GM12878 (cell line): Measurements from ENCODE around the gene C1QTNF7. TPM values are rescaled to one million over a fixed set of nuclear protein-coding genes. Genes with fewer than 3 reads are reported as not detected.
A peak's percentile ranks its signal among the peaks of the same experiment; 100 is the strongest.

Experiments
- ATAC-seq: fragments of 200-7000 bp; cut with Tn5 transposase; 3 replicates; pipeline ENCODE4 v1.9.1; 2020; ENCODE audit warnings: mild to moderate bottlenecking, moderate library complexity
- BruUV-seq: library from RNA; stranded (reverse); fragments of 400-500 nt; replicated peaks from 2 replicates; lab custom pipeline; 2021; lab: Mats Ljungman, UMichigan
- CTCF ChIA-PET: fragments of 300-600 bp; sonication (Branson Sonifier 250); formaldehyde crosslinking; extraction: SDS; loops from one replicate; lab custom pipeline; 2021; ENCODE audit warnings: inconsistent platforms; lab: Yijun Ruan, JAX
- POLR2A ChIA-PET: fragments of 350-600 bp; formaldehyde crosslinking; extraction: SDS; loops from one replicate; lab custom pipeline; 2021; ENCODE audit warnings: inconsistent platforms; lab: Charles Lee
- RAD21 ChIA-PET: fragments of 300-600 bp; sonication (Branson Sonifier 250); formaldehyde crosslinking; loops from one replicate; lab custom pipeline; 2023; ENCODE audit warnings: antibody characterized with exemption; ENCODE audit not compliant: unreplicated experiment; lab: Charles Lee
- SMC1A ChIA-PET: fragments of 300-600 bp; sonication (Branson Sonifier 250); formaldehyde crosslinking; loops from one replicate; lab custom pipeline; 2023; ENCODE audit not compliant: unreplicated experiment, uncharacterized antibody; lab: Charles Lee
- DNase-seq: peaks from one replicate; pipeline ENCODE4 v3.0.0-alpha.2; 2011; ENCODE audit warnings: low read depth, low spot score
- FAIRE-seq: peaks from 3 replicates; lab custom pipeline; 2011; peaks lifted over from hg19 to GRCh38; lab: Jason Lieb, UNC
- H2AFZ ChIP-seq: 2 replicates; pipeline ENCODE4 v1.6.0; 2011; ENCODE audit warnings: low read depth, low read length, control low read depth; ENCODE audit not compliant: control insufficient read depth
- H3K27ac ChIP-seq: 2 replicates; pipeline ENCODE4 v1.5.1; 2011; ENCODE audit warnings: control low read depth; ENCODE audit not compliant: control insufficient read depth, insufficient read depth
- H3K27me3 ChIP-seq, 2 experiments: replicated peaks in 1 of 2; 2 replicates each; pipeline versions ENCODE4 v1.6.0 to v1.6.1; 2011; ENCODE audit warnings: low read length in 1 of 2; ENCODE audit not compliant: control insufficient read depth in 2 of 2, insufficient read depth in 2 of 2
- H3K36me3 ChIP-seq, 2 experiments: 2 replicates each; pipeline ENCODE4 v1.5.1; 2011; ENCODE audit warnings: low read length in 1 of 2; ENCODE audit not compliant: control insufficient read depth in 2 of 2, insufficient read depth in 2 of 2
- H3K4me1 ChIP-seq: 2 replicates; pipeline ENCODE4 v1.6.1; 2011; ENCODE audit warnings: mild to moderate bottlenecking, low read length, moderate library complexity, mixed read lengths; ENCODE audit not compliant: control insufficient read depth, insufficient read depth
- H3K4me2 ChIP-seq: 2 replicates; pipeline ENCODE4 v1.6.0; 2011; ENCODE audit warnings: control low read depth; ENCODE audit not compliant: control insufficient read depth, insufficient read depth
- H3K4me3 ChIP-seq: fragments of 200-600 bp; sonication (generic); 2 replicates; pipeline ENCODE4 v1.5.1; 2016
- H3K79me2 ChIP-seq: 2 replicates; pipeline ENCODE4 v1.6.0; 2011; ENCODE audit warnings: low read length; ENCODE audit not compliant: control insufficient read depth, insufficient read depth
- H3K9ac ChIP-seq: 2 replicates; pipeline ENCODE4 v1.8.0; 2011; ENCODE audit warnings: low read length, control low read depth, mixed read lengths; ENCODE audit not compliant: control insufficient read depth, insufficient read depth
- H3K9me3 ChIP-seq: replicated peaks from 3 replicates; pipeline ENCODE4 v1.5.1; 2011; ENCODE audit warnings: mild to moderate bottlenecking, low read length; ENCODE audit not compliant: control insufficient read depth, insufficient read depth
- H4K20me1 ChIP-seq: 2 replicates; pipeline ENCODE4 v1.6.0; 2011; ENCODE audit not compliant: control insufficient read depth, insufficient read depth
- BHLHE40 ChIP-seq, 2 experiments: fragments of 450-650 bp in 1 of 2; IDR thresholded peaks; 2 replicates each; pipeline ENCODE4 v1.6.1; 2011 to 2017; ENCODE audit warnings: low read depth in 2 of 2, borderline replicate concordance in 1 of 2, improper control_type of control experiment in 1 of 2, low read length in 1 of 2, mild to moderate bottlenecking in 1 of 2
- KDM1A ChIP-seq: fragments of 200-600 bp; sonication (generic); IDR thresholded peaks from 2 replicates; pipeline ENCODE4 v1.6.1; 2016; ENCODE audit warnings: borderline replicate concordance
- MEF2A ChIP-seq: IDR thresholded peaks from 2 replicates; pipeline ENCODE4 v1.6.1; 2011; ENCODE audit warnings: low read depth, mild to moderate bottlenecking, low read length, moderate library complexity; ENCODE audit not compliant: insufficient read depth
- MXI1 ChIP-seq: fragments of 150-350 bp; IDR thresholded peaks from 2 replicates; pipeline ENCODE4 v1.6.1; 2011; ENCODE audit warnings: low read depth, mild to moderate bottlenecking, inconsistent platforms, low read length, improper control_type of control experiment
- PAX8 ChIP-seq: fragments of 450-650 bp; IDR thresholded peaks from 2 replicates; pipeline ENCODE4 v1.6.1; 2017; ENCODE audit warnings: mild to moderate bottlenecking, moderate library complexity
- RAD21 ChIP-seq: IDR thresholded peaks from 2 replicates; pipeline ENCODE4 v1.6.1; 2011; ENCODE audit warnings: mild to moderate bottlenecking, low read depth, low read length, moderate library complexity; ENCODE audit not compliant: insufficient read depth
- SMAD1 ChIP-seq: fragments of 450-650 bp; IDR thresholded peaks from 2 replicates; pipeline ENCODE4 v1.6.1; 2018; ENCODE audit warnings: mild to moderate bottlenecking, low read depth; ENCODE audit not compliant: partially characterized antibody
- STAT3 ChIP-seq: IDR thresholded peaks from 2 replicates; pipeline ENCODE4 v1.6.1; 2011; ENCODE audit warnings: low read depth, low read length, improper control_type of control experiment
- YY1 ChIP-seq: IDR thresholded peaks from 2 replicates; pipeline ENCODE4 v1.6.1; 2011; ENCODE audit warnings: low read depth, mild to moderate bottlenecking, low read length
- ZBED1 ChIP-seq: IDR thresholded peaks from 2 replicates; pipeline ENCODE4 v1.6.1; 2016; ENCODE audit warnings: borderline replicate concordance
- WGBS: methylation state at CpG from one replicate; pipeline ENCODE4 v1.1.6; 2016; ENCODE audit warnings: low lambda C conversion rate; ENCODE audit not compliant: insufficient replicate concordance, insufficient coverage; ENCODE audit errors: missing lambda C conversion rate; 5-methylcytosine and 5-hydroxymethylcytosine counted together
- in situ Hi-C: fragments of 300-500 bp; cut with MboI; formaldehyde crosslinking; loops from 9 replicates; pipeline ENCODE4 v1.14.3; 2018; ENCODE audit warnings: mixed read lengths
- intact Hi-C: fragments of 100-400 bp; cut with micrococcal nuclease; formaldehyde crosslinking; loops from one replicate; pipeline ENCODE4 v1.14.2; 2022; ENCODE audit not compliant: unreplicated experiment
- polyA plus RNA-seq, 11 experiments: library from polyadenylated mRNA; depleted of rRNA in 4 of 11; unstranded in 6 of 11; stranded (reverse) in 5 of 11; fragments of >200 nt; fragmentation: Nextera tagmentation in 4 of 11; fragmentation: Illumina TruSeq in 1 of 11; extraction: Ambion mirVana in 4 of 11; extraction: Trizol in 1 of 11; gene quantifications; 1 replicate in 1 of 11; 2 replicates in 10 of 11; pipeline versions ENCODE4 v1.2.1 to v1.2.3, GENCODE V29; 2011 to 2016; ENCODE audit warnings: inconsistent platforms in 2 of 11, missing spikeins in 2 of 11, low read depth in 1 of 11
- total RNA-seq, 4 experiments: library from RNA; depleted of rRNA in 3 of 4; stranded (reverse); fragments of >200 nt in 3 of 4; fragmentation: Illumina TruSeq in 1 of 4; extraction: Trizol in 1 of 4; gene quantifications; 2 replicates each; pipeline versions ENCODE4 v1.2.1 to v1.2.3, GENCODE V29; 2013 to 2021
- TF ChIP-seq, protein P1 (sequence below): IDR thresholded peaks from 2 replicates; pipeline ENCODE4 v1.6.1; 2012; ENCODE audit warnings: low read depth, low read length, improper control_type of control experiment
- TF ChIP-seq, protein P2 (sequence below): fragments of 450-650 bp; IDR thresholded peaks from 2 replicates; pipeline ENCODE4 v1.6.1; 2017; ENCODE audit warnings: borderline replicate concordance
- TF ChIP-seq, protein P3 (sequence below): fragments of 450-650 bp; IDR thresholded peaks from 2 replicates; pipeline ENCODE4 v1.6.1; 2017; ENCODE audit warnings: mild to moderate bottlenecking, moderate library complexity

The C1QTNF7 gene
- total and polyA plus RNA-seq, 10 of the 15 experiments (the other 5 are each of a cell fraction or from before 2014, with no cell fraction given): not detected

DNA sequence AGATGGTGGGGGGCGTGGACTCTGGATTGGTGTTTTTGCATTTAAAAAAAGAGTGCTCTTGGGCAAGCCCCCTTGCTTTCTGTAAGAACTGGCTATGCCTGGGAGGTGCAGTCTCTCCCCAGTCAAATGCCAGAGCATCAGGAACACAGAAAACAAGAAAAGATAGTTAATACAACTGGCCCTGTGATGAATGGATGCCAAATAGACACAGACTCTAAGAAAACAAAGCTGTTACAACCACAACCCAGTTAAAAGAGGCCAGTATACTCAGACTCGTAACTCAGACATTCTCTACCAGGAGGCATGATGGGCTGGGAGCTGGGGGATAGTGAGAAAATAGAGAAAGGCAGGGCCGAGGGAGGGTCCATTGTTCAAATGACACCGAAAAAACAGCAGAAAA is 32.5 kb upstream of the C1QTNF7 start (continued):
- TF ChIP-seq MEF2A (no peak), MXI1 (no peak), KDM1A (no peak), BHLHE40 (IDR thresholded peaks at IDR 0.05; ENCODE audit: borderline replicate concordance in 1 of 2, low read depth in 2 of 2, low read length in 1 of 2) (no peak), STAT3 (no peak), ZBED1 (no peak)
- TF ChIP-seq, protein P1, sequence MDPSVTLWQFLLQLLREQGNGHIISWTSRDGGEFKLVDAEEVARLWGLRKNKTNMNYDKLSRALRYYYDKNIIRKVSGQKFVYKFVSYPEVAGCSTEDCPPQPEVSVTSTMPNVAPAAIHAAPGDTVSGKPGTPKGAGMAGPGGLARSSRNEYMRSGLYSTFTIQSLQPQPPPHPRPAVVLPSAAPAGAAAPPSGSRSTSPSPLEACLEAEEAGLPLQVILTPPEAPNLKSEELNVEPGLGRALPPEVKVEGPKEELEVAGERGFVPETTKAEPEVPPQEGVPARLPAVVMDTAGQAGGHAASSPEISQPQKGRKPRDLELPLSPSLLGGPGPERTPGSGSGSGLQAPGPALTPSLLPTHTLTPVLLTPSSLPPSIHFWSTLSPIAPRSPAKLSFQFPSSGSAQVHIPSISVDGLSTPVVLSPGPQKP: no peak
- TF ChIP-seq, protein P2, sequence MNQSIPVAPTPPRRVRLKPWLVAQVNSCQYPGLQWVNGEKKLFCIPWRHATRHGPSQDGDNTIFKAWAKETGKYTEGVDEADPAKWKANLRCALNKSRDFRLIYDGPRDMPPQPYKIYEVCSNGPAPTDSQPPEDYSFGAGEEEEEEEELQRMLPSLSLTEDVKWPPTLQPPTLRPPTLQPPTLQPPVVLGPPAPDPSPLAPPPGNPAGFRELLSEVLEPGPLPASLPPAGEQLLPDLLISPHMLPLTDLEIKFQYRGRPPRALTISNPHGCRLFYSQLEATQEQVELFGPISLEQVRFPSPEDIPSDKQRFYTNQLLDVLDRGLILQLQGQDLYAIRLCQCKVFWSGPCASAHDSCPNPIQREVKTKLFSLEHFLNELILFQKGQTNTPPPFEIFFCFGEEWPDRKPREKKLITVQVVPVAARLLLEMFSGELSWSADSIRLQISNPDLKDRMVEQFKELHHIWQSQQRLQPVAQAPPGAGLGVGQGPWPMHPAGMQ: no peak

DNA sequence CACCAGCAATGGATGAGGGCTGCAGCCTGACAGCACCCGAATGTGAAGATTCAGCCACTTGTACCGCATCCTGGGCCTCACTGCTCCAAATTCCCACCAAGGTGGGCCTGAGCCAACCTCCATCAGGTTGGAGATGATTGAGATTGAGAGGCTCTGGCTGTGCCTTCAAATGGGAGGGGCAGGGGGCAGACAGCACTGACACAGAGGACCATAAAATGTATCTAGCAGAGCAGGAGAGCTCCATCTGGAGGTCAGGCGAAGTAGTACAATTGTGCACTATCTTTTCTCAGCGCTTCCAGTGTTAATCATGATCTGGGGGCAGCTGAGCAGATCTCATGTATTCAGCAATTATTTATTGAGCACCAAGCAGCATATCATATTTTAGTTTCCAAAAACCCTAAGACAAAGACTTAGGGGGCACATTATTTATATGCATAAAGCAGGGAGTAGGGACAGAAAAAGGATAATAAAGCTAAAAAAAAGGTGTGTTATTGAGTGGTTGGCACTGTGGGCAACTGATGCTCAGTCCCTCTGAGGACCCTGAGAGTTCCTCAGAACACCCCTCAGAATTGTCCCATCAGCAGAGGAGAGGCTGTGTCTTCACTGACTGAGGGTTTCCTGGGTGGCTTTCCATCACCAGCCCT is 31.6 kb upstream of the C1QTNF7 start:
- no peaks in the 10 kb centered on the region for H3K36me3 ChIP-seq
- 41% methylated on average over 4 of the region's 4 CpGs for WGBS
- H2AFZ ChIP-seq: no peak overlapping the region
- H3K79me2 ChIP-seq: no peaks in the 10 kb centered on the region
- no peaks in the 10 kb centered on the region for H3K9me3 ChIP-seq
- H3K4me2 ChIP-seq: no peak overlapping the region
- no peak overlapping the region for H3K4me3 ChIP-seq
- H3K9ac ChIP-seq: no peak overlapping the region
- peaks cover 8% of the 10 kb centered on the region for H3K4me1 ChIP-seq
- ATAC-seq (peak; percentile 95), DNase-seq (no peak), FAIRE-seq (peak; percentile 73)
- intact Hi-C loops: loop anchor here (1.0 to 2.0 kb wide), 3 partner anchors 158 to 1741 kb away; no protein-coding TSS in a partner anchor
- ChIA-PET CTCF (interaction anchor here (0.6 to 4.1 kb wide), 40 partner anchors 10 to 1846 kb away, joined by 3 to 41 read pairs (median 4); no protein-coding TSS in a partner anchor), SMC1A (interaction anchor here (1.1 to 2.5 kb wide), 7 partner anchors 10 to 255 kb away, joined by 3 to 10 read pairs (median 5); no protein-coding TSS in a partner anchor), RAD21 (interaction anchor here (0.7 to 1.6 kb wide), 8 partner anchors 62 to 239 kb away, joined by 3 to 8 read pairs (median 4); no protein-coding TSS in a partner anchor), POLR2A (no interaction called here)
- no TSS peak for BruUV-seq
- in situ Hi-C loops: no loop called here
- H4K20me1 ChIP-seq: no peaks in the 10 kb centered on the region
- H3K27ac ChIP-seq: no peak overlapping the region
- H3K27me3 ChIP-seq: no peaks in the 10 kb centered on the region
- TF ChIP-seq SMAD1 (no peak), RAD21 (peak; percentile 74), YY1 (0 out of 2 replicates have a peak, but pooled peaks have one; percentile 31), PAX8 (no peak)
- TF ChIP-seq, protein P3, sequence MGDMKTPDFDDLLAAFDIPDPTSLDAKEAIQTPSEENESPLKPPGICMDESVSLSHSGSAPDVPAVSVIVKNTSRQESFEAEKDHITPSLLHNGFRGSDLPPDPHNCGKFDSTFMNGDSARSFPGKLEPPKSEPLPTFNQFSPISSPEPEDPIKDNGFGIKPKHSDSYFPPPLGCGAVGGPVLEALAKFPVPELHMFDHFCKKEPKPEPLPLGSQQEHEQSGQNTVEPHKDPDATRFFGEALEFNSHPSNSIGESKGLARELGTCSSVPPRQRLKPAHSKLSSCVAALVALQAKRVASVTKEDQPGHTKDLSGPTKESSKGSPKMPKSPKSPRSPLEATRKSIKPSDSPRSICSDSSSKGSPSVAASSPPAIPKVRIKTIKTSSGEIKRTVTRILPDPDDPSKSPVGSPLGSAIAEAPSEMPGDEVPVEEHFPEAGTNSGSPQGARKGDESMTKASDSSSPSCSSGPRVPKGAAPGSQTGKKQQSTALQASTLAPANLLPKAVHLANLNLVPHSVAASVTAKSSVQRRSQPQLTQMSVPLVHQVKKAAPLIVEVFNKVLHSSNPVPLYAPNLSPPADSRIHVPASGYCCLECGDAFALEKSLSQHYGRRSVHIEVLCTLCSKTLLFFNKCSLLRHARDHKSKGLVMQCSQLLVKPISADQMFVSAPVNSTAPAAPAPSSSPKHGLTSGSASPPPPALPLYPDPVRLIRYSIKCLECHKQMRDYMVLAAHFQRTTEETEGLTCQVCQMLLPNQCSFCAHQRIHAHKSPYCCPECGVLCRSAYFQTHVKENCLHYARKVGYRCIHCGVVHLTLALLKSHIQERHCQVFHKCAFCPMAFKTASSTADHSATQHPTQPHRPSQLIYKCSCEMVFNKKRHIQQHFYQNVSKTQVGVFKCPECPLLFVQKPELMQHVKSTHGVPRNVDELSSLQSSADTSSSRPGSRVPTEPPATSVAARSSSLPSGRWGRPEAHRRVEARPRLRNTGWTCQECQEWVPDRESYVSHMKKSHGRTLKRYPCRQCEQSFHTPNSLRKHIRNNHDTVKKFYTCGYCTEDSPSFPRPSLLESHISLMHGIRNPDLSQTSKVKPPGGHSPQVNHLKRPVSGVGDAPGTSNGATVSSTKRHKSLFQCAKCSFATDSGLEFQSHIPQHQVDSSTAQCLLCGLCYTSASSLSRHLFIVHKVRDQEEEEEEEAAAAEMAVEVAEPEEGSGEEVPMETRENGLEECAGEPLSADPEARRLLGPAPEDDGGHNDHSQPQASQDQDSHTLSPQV: no peak
